GM12878 (cell line): ENCODE results near the gene TNS4. TPM values are rescaled to one million over a fixed set of nuclear protein-coding genes. Genes with fewer than 3 reads are reported as not detected.
A peak's percentile ranks its signal among the peaks of the same experiment; 100 is the strongest.

Experiments used
- BCL11A ChIP-seq: IDR thresholded peaks from 2 replicates; pipeline ENCODE4 v1.6.1; 2011; ENCODE audit warnings: low read depth, low read length
- CBX5 ChIP-seq: sonication (generic); IDR thresholded peaks from 2 replicates; pipeline ENCODE4 v1.6.1; 2016; ENCODE audit warnings: low read depth, moderate library complexity, mild to moderate bottlenecking, inconsistent platforms
- DPF2 ChIP-seq: fragments of 450-650 bp; IDR thresholded peaks from 2 replicates; pipeline ENCODE4 v1.6.1; 2017; ENCODE audit warnings: mild to moderate bottlenecking
- EGR1 ChIP-seq, 2 experiments: IDR thresholded peaks; 1 replicate in 1 of 2; 2 replicates in 1 of 2; pipeline ENCODE4 v1.6.1; 2011 to 2012; ENCODE audit warnings: low read depth in 2 of 2, low read length in 2 of 2, borderline replicate concordance in 1 of 2, mild to moderate bottlenecking in 1 of 2, moderate library complexity in 1 of 2
- FOXK2 ChIP-seq: fragments of 450-650 bp; IDR thresholded peaks from 2 replicates; pipeline ENCODE4 v1.6.1; 2017; ENCODE audit warnings: mild to moderate bottlenecking, moderate library complexity
- GATAD2B ChIP-seq: fragments of 450-650 bp; conservative IDR thresholded peaks from 2 replicates; pipeline ENCODE4 v1.6.1; 2017; ENCODE audit warnings: low read depth, mild to moderate bottlenecking, moderate library complexity
- IKZF2 ChIP-seq, 2 experiments: fragments of 450-650 bp; IDR thresholded peaks; 2 replicates each; pipeline ENCODE4 v1.6.1; 2017; ENCODE audit warnings: mild to moderate bottlenecking in 2 of 2, moderate library complexity in 2 of 2
- JUND ChIP-seq: IDR thresholded peaks from 2 replicates; pipeline ENCODE4 v1.6.1; 2012; ENCODE audit warnings: low read depth, mild to moderate bottlenecking, low read length, improper control_type of control experiment, moderate library complexity
- MTA2 ChIP-seq: fragments of 450-650 bp; IDR thresholded peaks from 2 replicates; pipeline ENCODE4 v1.6.1; 2016; ENCODE audit warnings: low read depth, mild to moderate bottlenecking, moderate library complexity
- NBN ChIP-seq: fragments of 450-650 bp; IDR thresholded peaks from 2 replicates; pipeline ENCODE4 v1.6.1; 2016
- NFXL1 ChIP-seq: fragments of 450-650 bp; IDR thresholded peaks from 2 replicates; pipeline ENCODE4 v1.6.1; 2017; ENCODE audit warnings: antibody characterized with exemption, mild to moderate bottlenecking, borderline replicate concordance
- NR2F1 ChIP-seq: fragments of 450-650 bp; conservative IDR thresholded peaks from 2 replicates; pipeline ENCODE4 v1.6.1; 2017; ENCODE audit warnings: mild to moderate bottlenecking
- RB1 ChIP-seq: fragments of 450-650 bp; formaldehyde crosslinking; IDR thresholded peaks from 2 replicates; pipeline ENCODE4 v1.6.1; 2017; ENCODE audit warnings: mild to moderate bottlenecking, borderline replicate concordance
- SIX5 ChIP-seq: IDR thresholded peaks from 2 replicates; pipeline ENCODE4 v1.6.1; 2011; ENCODE audit warnings: mild to moderate bottlenecking, low read depth, low read length, moderate library complexity; ENCODE audit not compliant: severe bottlenecking
- SRF ChIP-seq, 2 experiments: IDR thresholded peaks; 2 replicates each; pipeline ENCODE4 v1.6.1; 2011; ENCODE audit warnings: low read depth in 2 of 2, low read length in 2 of 2, mild to moderate bottlenecking in 1 of 2, moderate library complexity in 1 of 2
- YY1 ChIP-seq: IDR thresholded peaks from 2 replicates; pipeline ENCODE4 v1.6.1; 2011; ENCODE audit warnings: low read depth, mild to moderate bottlenecking, low read length
- ZNF622 ChIP-seq: fragments of 450-650 bp; IDR thresholded peaks from 2 replicates; pipeline ENCODE4 v1.6.1; 2017; ENCODE audit warnings: mild to moderate bottlenecking, inconsistent platforms
- polyA plus RNA-seq, 11 experiments: library from polyadenylated mRNA; depleted of rRNA in 4 of 11; unstranded in 6 of 11; stranded (reverse) in 5 of 11; fragments of >200 nt; fragmentation: Nextera tagmentation in 4 of 11; fragmentation: Illumina TruSeq in 1 of 11; extraction: Ambion mirVana in 4 of 11; extraction: Trizol in 1 of 11; gene quantifications; 1 replicate in 1 of 11; 2 replicates in 10 of 11; pipeline versions ENCODE4 v1.2.1 to v1.2.3, GENCODE V29; 2011 to 2016; ENCODE audit warnings: inconsistent platforms in 2 of 11, missing spikeins in 2 of 11, low read depth in 1 of 11
- total RNA-seq, 4 experiments: library from RNA; depleted of rRNA in 3 of 4; stranded (reverse); fragments of >200 nt in 3 of 4; fragmentation: Illumina TruSeq in 1 of 4; extraction: Trizol in 1 of 4; gene quantifications; 2 replicates each; pipeline versions ENCODE4 v1.2.1 to v1.2.3, GENCODE V29; 2013 to 2021
- TF ChIP-seq, protein P1 (sequence below): fragments of 450-650 bp; IDR thresholded peaks from 2 replicates; pipeline ENCODE4 v1.6.1; 2017; ENCODE audit warnings: mild to moderate bottlenecking, moderate library complexity
- TF ChIP-seq, protein P2 (sequence below): fragments of 150-350 bp; IDR thresholded peaks from 2 replicates; pipeline ENCODE4 v1.6.1; 2014; ENCODE audit warnings: mild to moderate bottlenecking, low read depth, low read length

The TNS4 gene
- total and polyA plus RNA-seq, 10 of the 15 experiments (the other 5 are each of a cell fraction or from before 2014, with no cell fraction given), result 0.10 to 0.90 (median 0.68) TPM; not detected in 2

DNA sequence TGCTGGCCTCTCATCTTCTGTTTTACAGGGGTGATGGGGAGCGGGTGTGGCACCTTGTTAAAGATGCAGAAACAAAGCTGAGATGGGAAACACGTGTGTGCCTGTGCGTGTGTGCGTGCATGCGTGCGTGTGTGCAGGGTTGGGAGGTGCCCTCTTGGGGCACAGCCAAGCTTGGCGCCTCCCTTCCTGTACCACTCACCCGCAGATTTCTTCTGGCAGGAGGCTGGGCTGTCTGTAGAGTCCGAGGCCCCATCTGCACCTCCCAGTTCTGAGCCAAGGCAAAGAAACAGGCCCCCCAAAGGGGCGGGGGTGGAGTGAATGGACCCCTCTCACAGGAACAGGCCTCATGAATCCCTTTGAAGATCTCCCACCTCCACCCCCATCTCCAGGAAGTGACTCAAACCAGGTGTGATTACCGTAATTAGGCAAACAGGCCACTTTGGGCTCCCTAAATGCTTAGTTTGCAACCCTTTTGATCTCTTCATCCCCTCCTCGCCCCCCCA lies 20.9 kb downstream of the TNS4 start (continued):
- TF ChIP-seq GATAD2B, result peak; percentile 71; the same call in 1 of the 2 replicates
- TF ChIP-seq, protein P1, sequence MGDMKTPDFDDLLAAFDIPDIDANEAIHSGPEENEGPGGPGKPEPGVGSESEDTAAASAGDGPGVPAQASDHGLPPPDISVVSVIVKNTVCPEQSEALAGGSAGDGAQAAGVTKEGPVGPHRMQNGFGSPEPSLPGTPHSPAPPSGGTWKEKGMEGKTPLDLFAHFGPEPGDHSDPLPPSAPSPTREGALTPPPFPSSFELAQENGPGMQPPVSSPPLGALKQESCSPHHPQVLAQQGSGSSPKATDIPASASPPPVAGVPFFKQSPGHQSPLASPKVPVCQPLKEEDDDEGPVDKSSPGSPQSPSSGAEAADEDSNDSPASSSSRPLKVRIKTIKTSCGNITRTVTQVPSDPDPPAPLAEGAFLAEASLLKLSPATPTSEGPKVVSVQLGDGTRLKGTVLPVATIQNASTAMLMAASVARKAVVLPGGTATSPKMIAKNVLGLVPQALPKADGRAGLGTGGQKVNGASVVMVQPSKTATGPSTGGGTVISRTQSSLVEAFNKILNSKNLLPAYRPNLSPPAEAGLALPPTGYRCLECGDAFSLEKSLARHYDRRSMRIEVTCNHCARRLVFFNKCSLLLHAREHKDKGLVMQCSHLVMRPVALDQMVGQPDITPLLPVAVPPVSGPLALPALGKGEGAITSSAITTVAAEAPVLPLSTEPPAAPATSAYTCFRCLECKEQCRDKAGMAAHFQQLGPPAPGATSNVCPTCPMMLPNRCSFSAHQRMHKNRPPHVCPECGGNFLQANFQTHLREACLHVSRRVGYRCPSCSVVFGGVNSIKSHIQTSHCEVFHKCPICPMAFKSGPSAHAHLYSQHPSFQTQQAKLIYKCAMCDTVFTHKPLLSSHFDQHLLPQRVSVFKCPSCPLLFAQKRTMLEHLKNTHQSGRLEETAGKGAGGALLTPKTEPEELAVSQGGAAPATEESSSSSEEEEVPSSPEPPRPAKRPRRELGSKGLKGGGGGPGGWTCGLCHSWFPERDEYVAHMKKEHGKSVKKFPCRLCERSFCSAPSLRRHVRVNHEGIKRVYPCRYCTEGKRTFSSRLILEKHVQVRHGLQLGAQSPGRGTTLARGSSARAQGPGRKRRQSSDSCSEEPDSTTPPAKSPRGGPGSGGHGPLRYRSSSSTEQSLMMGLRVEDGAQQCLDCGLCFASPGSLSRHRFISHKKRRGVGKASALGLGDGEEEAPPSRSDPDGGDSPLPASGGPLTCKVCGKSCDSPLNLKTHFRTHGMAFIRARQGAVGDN, result peak; percentile 75
- 0 out of 2 replicates have a peak, but pooled peaks have one; percentile 63 for TF ChIP-seq NBN
- no peak for TF ChIP-seq CBX5
- no peak for TF ChIP-seq RB1
- TF ChIP-seq NFXL1, result no peak
- TF ChIP-seq ZNF622, result no peak
- peak; percentile 87; the same call in 1 of the 2 replicates for TF ChIP-seq DPF2
- TF ChIP-seq NR2F1, result 0 out of 2 replicates have a peak, but pooled peaks have one; percentile 36
- TF ChIP-seq JUND, result 0 out of 2 replicates have a peak, but pooled peaks have one; percentile 23
- TF ChIP-seq, protein P2, sequence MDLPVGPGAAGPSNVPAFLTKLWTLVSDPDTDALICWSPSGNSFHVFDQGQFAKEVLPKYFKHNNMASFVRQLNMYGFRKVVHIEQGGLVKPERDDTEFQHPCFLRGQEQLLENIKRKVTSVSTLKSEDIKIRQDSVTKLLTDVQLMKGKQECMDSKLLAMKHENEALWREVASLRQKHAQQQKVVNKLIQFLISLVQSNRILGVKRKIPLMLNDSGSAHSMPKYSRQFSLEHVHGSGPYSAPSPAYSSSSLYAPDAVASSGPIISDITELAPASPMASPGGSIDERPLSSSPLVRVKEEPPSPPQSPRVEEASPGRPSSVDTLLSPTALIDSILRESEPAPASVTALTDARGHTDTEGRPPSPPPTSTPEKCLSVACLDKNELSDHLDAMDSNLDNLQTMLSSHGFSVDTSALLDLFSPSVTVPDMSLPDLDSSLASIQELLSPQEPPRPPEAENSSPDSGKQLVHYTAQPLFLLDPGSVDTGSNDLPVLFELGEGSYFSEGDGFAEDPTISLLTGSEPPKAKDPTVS, result no peak
- peak in 1 of 2 experiments; percentile 75; a peak in 1 of 3 replicates for TF ChIP-seq EGR1 (IDR thresholded peaks at IDR 0.05; ENCODE audit: borderline replicate concordance in 1 of 2, low read depth in 2 of 2, low read length in 2 of 2)
- TF ChIP-seq SIX5, result no peak
- 0 out of 4 replicates have a peak, but pooled peaks of 1 of the 2 experiments have one; percentile 40 for TF ChIP-seq SRF (IDR thresholded peaks at IDR 0.05; ENCODE audit: low read depth in 2 of 2, low read length in 2 of 2)
- no peak for TF ChIP-seq FOXK2
- peak; percentile 90 for TF ChIP-seq MTA2
- peak; percentile 26; the same call in 1 of the 2 replicates for TF ChIP-seq YY1
- TF ChIP-seq IKZF2 (IDR thresholded peaks at IDR 0.05), result peak; percentile 52 to 64; a peak in 2 of 4 replicates
- peak; percentile 69; the same call in 1 of the 2 replicates for TF ChIP-seq BCL11A
- TF ChIP-seq, all 136 proteins: peak for 28
